Activated naive CD8-positive, alpha-beta T cell treated with anti-CD3 and anti-CD28 coated beads for 36 hours (primary cell): ENCODE results near the gene HIRA. TPM values are rescaled to one million over a fixed set of nuclear protein-coding genes. Genes with fewer than 3 reads are reported as not detected.

ENCODE experiments used
- DNase-seq: peaks from one replicate; pipeline ENCODE4 v3.0.0; 2021
- H3K27ac Mint-ChIP-seq: one replicate; pipeline ENCODE4 v1.8.0; 2022; ENCODE audit warnings: mild to moderate bottlenecking, moderate library complexity, mixed read lengths
- H3K27me3 Mint-ChIP-seq: one replicate; pipeline ENCODE4 v1.8.0; 2022; ENCODE audit warnings: mild to moderate bottlenecking, mixed read lengths
- H3K36me3 Mint-ChIP-seq: one replicate; pipeline ENCODE4 v1.8.0; 2021; ENCODE audit warnings: mild to moderate bottlenecking, mixed read lengths
- H3K4me1 Mint-ChIP-seq: one replicate; pipeline ENCODE4 v1.8.0; 2021; ENCODE audit warnings: mixed read lengths
- H3K4me3 Mint-ChIP-seq: one replicate; pipeline ENCODE4 v1.8.0; 2022; ENCODE audit warnings: mild to moderate bottlenecking, moderate library complexity, mixed read lengths
- H3K9me3 Mint-ChIP-seq: one replicate; pipeline ENCODE4 v1.8.0; 2022; ENCODE audit warnings: mixed read lengths
- total RNA-seq, 2 experiments: library from RNA; stranded (reverse); gene quantifications; one replicate each; pipeline ENCODE4 v1.2.3, GENCODE V29; 2021

HIRA gene
- total RNA-seq, 2 experiments from 2014 or later, result 42.9 to 47.6 TPM

- Mint-ChIP-seq H3K27ac (no peak overlapping the region), H3K9me3 (no peaks in the 10 kb centered on the region), H3K27me3 (no peaks in the 10 kb centered on the region), H3K4me3 (no peak overlapping the region), H3K4me1 (no peaks in the 10 kb centered on the region), H3K36me3 (no peaks in the 10 kb centered on the region)
- DNase-seq, result no peak
Measured at GRCh38 chr22:19396561-19396933, 35.0 kb downstream of the HIRA start.

- Mint-ChIP-seq H3K4me3 (no peak overlapping the region), H3K9me3 (no peaks in the 10 kb centered on the region), H3K36me3 (no peaks in the 10 kb centered on the region), H3K27me3 (no peaks in the 10 kb centered on the region), H3K27ac (no peak overlapping the region), H3K4me1 (no peaks in the 10 kb centered on the region)
- DNase-seq, result no peak
Measured at GRCh38 chr22:19395276-19395675, 36.3 kb downstream of the HIRA start.

GRCh38 chr22:19394274-19395050 lies 37.1 kb downstream of the HIRA start:
- H3K27me3 Mint-ChIP-seq, result no peaks in the 10 kb centered on the region
- H3K4me3 Mint-ChIP-seq, result no peak overlapping the region
- H3K27ac Mint-ChIP-seq, result no peak overlapping the region
- H3K4me1 Mint-ChIP-seq, result no peaks in the 10 kb centered on the region
- no peaks in the 10 kb centered on the region for H3K9me3 Mint-ChIP-seq
- peaks cover 2% of the 10 kb centered on the region for H3K36me3 Mint-ChIP-seq
- DNase-seq, result no peak

GRCh38 chr22:19393704-19394103 lies 37.8 kb downstream of the HIRA start:
- H3K4me1 Mint-ChIP-seq, result no peaks in the 10 kb centered on the region
- H3K27ac Mint-ChIP-seq, result no peak overlapping the region
- DNase-seq, result no peak
- H3K9me3 Mint-ChIP-seq, result no peaks in the 10 kb centered on the region
- peaks cover 2% of the 10 kb centered on the region for H3K36me3 Mint-ChIP-seq
- H3K4me3 Mint-ChIP-seq, result no peak overlapping the region
- H3K27me3 Mint-ChIP-seq, result no peaks in the 10 kb centered on the region

GRCh38 chr22:19387575-19387974 lies 44.0 kb downstream of the HIRA start:
- Mint-ChIP-seq H3K4me3 (no peak overlapping the region), H3K36me3 (peaks cover 25% of the 10 kb centered on the region), H3K9me3 (no peaks in the 10 kb centered on the region), H3K27ac (no peak overlapping the region), H3K27me3 (no peaks in the 10 kb centered on the region), H3K4me1 (no peaks in the 10 kb centered on the region)
- no peak for DNase-seq

- peaks cover 25% of the 10 kb centered on the region for H3K36me3 Mint-ChIP-seq
- DNase-seq, result no peak
- H3K4me1 Mint-ChIP-seq, result no peaks in the 10 kb centered on the region
- no peak overlapping the region for H3K27ac Mint-ChIP-seq
- H3K27me3 Mint-ChIP-seq, result no peaks in the 10 kb centered on the region
- no peaks in the 10 kb centered on the region for H3K9me3 Mint-ChIP-seq
- no peak overlapping the region for H3K4me3 Mint-ChIP-seq
Measured at GRCh38 chr22:19387038-19387437, 44.5 kb downstream of the HIRA start.

GRCh38 chr22:19386248-19386647 lies 45.3 kb downstream of the HIRA start:
- no peak overlapping the region for H3K27ac Mint-ChIP-seq
- no peaks in the 10 kb centered on the region for H3K27me3 Mint-ChIP-seq
- H3K36me3 Mint-ChIP-seq, result peaks cover 25% of the 10 kb centered on the region
- no peaks in the 10 kb centered on the region for H3K9me3 Mint-ChIP-seq
- no peak for DNase-seq
- H3K4me1 Mint-ChIP-seq, result no peaks in the 10 kb centered on the region
- no peak overlapping the region for H3K4me3 Mint-ChIP-seq

GRCh38 chr22:19385221-19385906 lies 46.2 kb downstream of the HIRA start:
- Mint-ChIP-seq H3K27ac (no peak overlapping the region), H3K27me3 (no peaks in the 10 kb centered on the region), H3K36me3 (peaks cover 25% of the 10 kb centered on the region), H3K9me3 (no peaks in the 10 kb centered on the region), H3K4me3 (no peak overlapping the region), H3K4me1 (no peaks in the 10 kb centered on the region)
- no peak for DNase-seq

GRCh38 chr22:19383292-19383691 lies 48.2 kb downstream of the HIRA start:
- no peaks in the 10 kb centered on the region for H3K27me3 Mint-ChIP-seq
- no peaks in the 10 kb centered on the region for H3K4me1 Mint-ChIP-seq
- no peak overlapping the region for H3K27ac Mint-ChIP-seq
- H3K36me3 Mint-ChIP-seq, result peaks cover 19% of the 10 kb centered on the region
- H3K9me3 Mint-ChIP-seq, result no peaks in the 10 kb centered on the region
- DNase-seq, result no peak
- H3K4me3 Mint-ChIP-seq, result no peak overlapping the region

GRCh38 chr22:19382240-19382639 lies 49.3 kb downstream of the HIRA start:
- no peak for DNase-seq
- no peak overlapping the region for H3K27ac Mint-ChIP-seq
- no peaks in the 10 kb centered on the region for H3K9me3 Mint-ChIP-seq
- no peak overlapping the region for H3K4me3 Mint-ChIP-seq
- peaks cover 13% of the 10 kb centered on the region for H3K36me3 Mint-ChIP-seq
- H3K27me3 Mint-ChIP-seq, result no peaks in the 10 kb centered on the region
- no peaks in the 10 kb centered on the region for H3K4me1 Mint-ChIP-seq

GRCh38 chr22:19378344-19378674 lies 53.2 kb downstream of the HIRA start:
- Mint-ChIP-seq H3K4me3 (no peak overlapping the region), H3K36me3 (peaks cover 7% of the 10 kb centered on the region), H3K9me3 (no peaks in the 10 kb centered on the region), H3K27me3 (no peaks in the 10 kb centered on the region), H3K4me1 (no peaks in the 10 kb centered on the region), H3K27ac (no peak overlapping the region)
- DNase-seq, result no peak

GRCh38 chr22:19377565-19378343 lies 53.8 kb downstream of the HIRA start:
- Mint-ChIP-seq H3K36me3 (peaks cover 5% of the 10 kb centered on the region), H3K4me1 (no peaks in the 10 kb centered on the region), H3K9me3 (no peaks in the 10 kb centered on the region), H3K27ac (no peak overlapping the region), H3K4me3 (no peak overlapping the region), H3K27me3 (no peaks in the 10 kb centered on the region)
- DNase-seq, result no peak

GRCh38 chr22:19376971-19377370 lies 54.6 kb downstream of the HIRA start:
- H3K4me1 Mint-ChIP-seq, result no peaks in the 10 kb centered on the region
- no peaks in the 10 kb centered on the region for H3K27me3 Mint-ChIP-seq
- no peaks in the 10 kb centered on the region for H3K9me3 Mint-ChIP-seq
- H3K36me3 Mint-ChIP-seq, result peaks cover 4% of the 10 kb centered on the region
- no peak for DNase-seq
- no peak overlapping the region for H3K27ac Mint-ChIP-seq
- H3K4me3 Mint-ChIP-seq, result no peak overlapping the region

GRCh38 chr22:19376247-19376646 lies 55.3 kb downstream of the HIRA start:
- Mint-ChIP-seq H3K27ac (no peak overlapping the region), H3K4me1 (no peaks in the 10 kb centered on the region), H3K27me3 (no peaks in the 10 kb centered on the region), H3K4me3 (no peak overlapping the region), H3K9me3 (no peaks in the 10 kb centered on the region), H3K36me3 (peaks cover 4% of the 10 kb centered on the region)
- no peak for DNase-seq

- no peaks in the 10 kb centered on the region for H3K9me3 Mint-ChIP-seq
- peaks cover 4% of the 10 kb centered on the region for H3K36me3 Mint-ChIP-seq
- H3K4me1 Mint-ChIP-seq, result no peaks in the 10 kb centered on the region
- no peaks in the 10 kb centered on the region for H3K27me3 Mint-ChIP-seq
- H3K27ac Mint-ChIP-seq, result no peak overlapping the region
- no peak overlapping the region for H3K4me3 Mint-ChIP-seq
- no peak for DNase-seq
Measured at GRCh38 chr22:19375435-19375834, 56.1 kb downstream of the HIRA start.
